Gastroesophageal sphincter (tissue), 3 donors: ENCODE results near the gene PGF.

Source experiments
- EP300 ChIP-seq: sonication (generic); formaldehyde crosslinking; IDR thresholded peaks from one replicate; pipeline ENCODE4 v1.6.1; 2017; ENCODE audit warnings: antibody characterized with exemption, mild to moderate bottlenecking
- POLR2A ChIP-seq, 2 donors: fragments of 450-650 bp; IDR thresholded peaks; one replicate each; pipeline ENCODE4 v1.6.1; 2017; ENCODE audit warnings: antibody characterized with exemption in 2 of 2, mild to moderate bottlenecking in 2 of 2, moderate library complexity in 1 of 2
- TF ChIP-seq, protein P1 (sequence below), 4 experiments: fragments of 200-600 bp in 2 of 4; fragments of 450-650 bp in 2 of 4; sonication (generic) in 1 of 4; IDR thresholded peaks; one replicate each; pipeline ENCODE4 v1.5.1; 2017 to 2019; ENCODE audit warnings: antibody characterized with exemption in 4 of 4, mild to moderate bottlenecking in 2 of 4, moderate library complexity in 2 of 4

DNA sequence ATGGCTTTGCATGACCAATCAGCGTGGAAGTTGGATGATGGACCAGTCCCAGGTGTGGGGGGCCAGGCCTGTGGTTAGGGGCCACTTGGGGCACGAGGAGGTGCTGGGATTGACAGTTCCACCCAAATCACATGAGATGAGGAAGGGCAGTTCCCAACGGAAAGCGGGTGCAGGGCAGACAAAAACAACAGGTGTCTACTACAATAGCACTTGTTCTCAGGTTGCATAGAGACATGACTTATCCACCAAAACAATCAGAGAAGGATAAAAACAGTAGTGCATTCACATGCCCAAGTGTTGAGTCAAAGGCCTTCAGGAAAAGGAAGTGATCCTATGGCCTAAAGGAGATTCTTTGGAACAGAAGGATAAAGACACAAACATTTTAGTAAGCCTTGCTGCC lies 32.7 kb upstream of the PGF start:
- TF ChIP-seq EP300 (no peak), POLR2A (IDR thresholded peaks at IDR 0.05) (no peak)
- TF ChIP-seq, protein P1, sequence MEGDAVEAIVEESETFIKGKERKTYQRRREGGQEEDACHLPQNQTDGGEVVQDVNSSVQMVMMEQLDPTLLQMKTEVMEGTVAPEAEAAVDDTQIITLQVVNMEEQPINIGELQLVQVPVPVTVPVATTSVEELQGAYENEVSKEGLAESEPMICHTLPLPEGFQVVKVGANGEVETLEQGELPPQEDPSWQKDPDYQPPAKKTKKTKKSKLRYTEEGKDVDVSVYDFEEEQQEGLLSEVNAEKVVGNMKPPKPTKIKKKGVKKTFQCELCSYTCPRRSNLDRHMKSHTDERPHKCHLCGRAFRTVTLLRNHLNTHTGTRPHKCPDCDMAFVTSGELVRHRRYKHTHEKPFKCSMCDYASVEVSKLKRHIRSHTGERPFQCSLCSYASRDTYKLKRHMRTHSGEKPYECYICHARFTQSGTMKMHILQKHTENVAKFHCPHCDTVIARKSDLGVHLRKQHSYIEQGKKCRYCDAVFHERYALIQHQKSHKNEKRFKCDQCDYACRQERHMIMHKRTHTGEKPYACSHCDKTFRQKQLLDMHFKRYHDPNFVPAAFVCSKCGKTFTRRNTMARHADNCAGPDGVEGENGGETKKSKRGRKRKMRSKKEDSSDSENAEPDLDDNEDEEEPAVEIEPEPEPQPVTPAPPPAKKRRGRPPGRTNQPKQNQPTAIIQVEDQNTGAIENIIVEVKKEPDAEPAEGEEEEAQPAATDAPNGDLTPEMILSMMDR (IDR thresholded peaks at IDR 0.05) = no peak
